Esophagus muscularis mucosa (tissue), 4 donors: ENCODE measurements around the gene MUC5B. TPM values are rescaled to one million over a fixed set of nuclear protein-coding genes. Genes with fewer than 3 reads are reported as not detected.

Experiments used
- DNase-seq: peaks from one replicate; pipeline ENCODE4 v3.0.0-alpha.2; 2017; ENCODE audit errors: extremely low spot score
- H3K27ac ChIP-seq, 4 donors: fragments of 200-600 bp; sonication (generic); replicated peaks in 1 of 4; 1 replicate in 3 of 4; 2 replicates in 1 of 4; pipeline ENCODE4 v1.5.1; 2016 to 2019; ENCODE audit warnings: mild to moderate bottlenecking in 1 of 4
- H3K27me3 ChIP-seq, 4 donors: fragments of 200-600 bp; sonication (generic); one replicate each; pipeline versions ENCODE4 v1.5.1 to v1.6.0; 2016 to 2019
- H3K36me3 ChIP-seq, 4 donors: fragments of 200-600 bp; sonication (generic); one replicate each; pipeline ENCODE4 v1.5.1; 2016 to 2019
- H3K4me1 ChIP-seq, 4 donors: fragments of 200-600 bp; sonication (generic); one replicate each; pipeline ENCODE4 v1.5.1; 2016 to 2019
- H3K4me3 ChIP-seq, 4 donors: fragments of 200-600 bp; sonication (generic); 1 replicate in 2 of 4; 2 replicates in 2 of 4; pipeline ENCODE4 v1.5.1; 2016 to 2019; ENCODE audit warnings: mild to moderate bottlenecking in 4 of 4, moderate library complexity in 1 of 4
- H3K9me3 ChIP-seq, 4 donors: fragments of 200-600 bp; sonication (generic); 1 replicate in 3 of 4; 2 replicates in 1 of 4; pipeline ENCODE4 v1.5.1; 2016 to 2019
- EP300 ChIP-seq: sonication (generic); formaldehyde crosslinking; IDR thresholded peaks from one replicate; pipeline ENCODE4 v1.6.1; 2017; ENCODE audit warnings: antibody characterized with exemption
- POLR2A ChIP-seq: fragments of 450-650 bp; IDR thresholded peaks from one replicate; pipeline ENCODE4 v1.6.1; 2017; ENCODE audit warnings: antibody characterized with exemption, moderate library complexity, mild to moderate bottlenecking, low read depth
- POLR2AphosphoS5 ChIP-seq, 2 donors: sonication (generic); formaldehyde crosslinking; IDR thresholded peaks; one replicate each; pipeline ENCODE4 v1.6.1; 2017; ENCODE audit warnings: antibody characterized with exemption in 2 of 2
- WGBS: methylation state at CpG from one replicate; pipeline ENCODE4 v1.1.5; 2018; 5-methylcytosine and 5-hydroxymethylcytosine counted together
- intact Hi-C: fragments of 100-400 bp; cut with DNase I; formaldehyde crosslinking; loops from one replicate; pipeline ENCODE4 v1.15.1; 2023
- total RNA-seq, 4 donors: library from RNA; depleted of rRNA; stranded (reverse); fragments of >200 nt; gene quantifications; one replicate each; pipeline versions ENCODE4 v1.1.0 to v1.2.1, GENCODE V29; 2016
- TF ChIP-seq, protein P1 (sequence below), 3 experiments: fragments of 200-600 bp in 2 of 3; fragments of 450-650 bp in 1 of 3; sonication (generic) in 2 of 3; IDR thresholded peaks; one replicate each; pipeline ENCODE4 v1.5.1; 2017 to 2019; ENCODE audit warnings: antibody characterized with exemption in 3 of 3, mild to moderate bottlenecking in 2 of 3, moderate library complexity in 1 of 3

Gene MUC5B
- total RNA-seq, 4 donors from 2014 or later, result under 0.01 to 0.45 (median 0.06) TPM; not detected in 1

DNA sequence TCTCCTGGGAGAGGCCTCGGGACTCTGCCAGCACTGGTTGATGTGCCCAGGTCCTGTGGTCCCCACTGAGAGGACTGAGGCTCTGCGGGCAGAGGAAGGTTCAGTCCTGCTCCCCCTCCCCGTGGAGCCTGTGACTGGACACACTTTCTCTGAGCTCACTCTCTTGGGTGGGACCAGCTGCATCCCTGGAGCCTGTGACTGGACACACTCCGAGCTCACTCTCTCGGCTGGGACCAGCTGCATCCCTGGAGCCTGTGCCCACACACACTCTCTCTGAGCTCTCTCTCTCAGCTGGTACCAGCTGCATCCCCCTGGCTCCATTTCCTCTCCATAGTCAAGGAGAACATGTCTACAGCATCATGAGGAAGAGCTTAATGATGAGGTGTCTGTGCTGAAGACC, 47.1 kb downstream of the MUC5B start:
- Histone ChIP-seq H3K36me3 (peaks cover 0 to 32% (median 18%) of the 10 kb centered on the region in 4 donors), H3K4me1 (peaks cover 0 to 5% (median 0%) of the 10 kb centered on the region in 4 donors), H3K9me3 (no peaks in the 10 kb centered on the region), H3K4me3 (no peak overlapping the region), H3K27me3 (no peaks in the 10 kb centered on the region), H3K27ac (no peak overlapping the region)
- TF ChIP-seq POLR2AphosphoS5 (IDR thresholded peaks at IDR 0.05) (no peak), POLR2A (no peak)
- no peak for DNase-seq
- intact Hi-C loops, result loop anchor here (10.0 kb wide), 2 partner anchors 65 to 115 kb away; partner anchors contain the start of gene BRSK2
- 85% methylated on average over 2 of the region's 5 CpGs for WGBS

DNA sequence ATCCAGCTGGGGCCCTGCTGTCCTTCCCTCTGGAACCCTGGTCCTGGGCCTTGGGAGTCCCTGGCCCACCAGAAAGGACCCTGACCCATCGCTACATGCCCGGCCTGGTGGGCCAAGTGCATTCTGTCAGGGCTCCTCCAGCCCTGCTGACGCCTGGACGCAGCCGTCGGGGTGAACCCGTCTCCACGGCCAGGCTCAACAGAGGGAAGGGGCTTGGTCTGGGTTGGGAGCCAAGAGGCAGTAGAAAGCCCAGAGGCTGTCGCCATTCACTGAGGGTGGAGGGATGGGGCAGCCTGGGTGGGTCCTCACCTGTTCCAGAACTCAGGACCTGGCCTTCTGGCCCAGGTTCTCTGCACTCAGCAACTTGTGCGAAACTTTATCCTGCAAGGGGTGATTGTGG, 47.6 kb downstream of the MUC5B start:
- WGBS, result 100% methylated on average over 1 of the region's 10 CpGs
- H3K27ac ChIP-seq, result no peak overlapping the region
- peaks cover 0 to 5% (median 0%) of the 10 kb centered on the region in 4 donors for H3K4me1 ChIP-seq
- no peaks in the 10 kb centered on the region for H3K27me3 ChIP-seq
- H3K9me3 ChIP-seq, result no peaks in the 10 kb centered on the region
- intact Hi-C loops, result no loop called here
- DNase-seq, result no peak
- no peak overlapping the region for H3K4me3 ChIP-seq
- peaks cover 0 to 37% (median 23%) of the 10 kb centered on the region in 4 donors for H3K36me3 ChIP-seq
- TF ChIP-seq EP300, result no peak
- TF ChIP-seq POLR2A, result no peak
- TF ChIP-seq POLR2AphosphoS5 (IDR thresholded peaks at IDR 0.05), result no peak
- TF ChIP-seq, protein P1, sequence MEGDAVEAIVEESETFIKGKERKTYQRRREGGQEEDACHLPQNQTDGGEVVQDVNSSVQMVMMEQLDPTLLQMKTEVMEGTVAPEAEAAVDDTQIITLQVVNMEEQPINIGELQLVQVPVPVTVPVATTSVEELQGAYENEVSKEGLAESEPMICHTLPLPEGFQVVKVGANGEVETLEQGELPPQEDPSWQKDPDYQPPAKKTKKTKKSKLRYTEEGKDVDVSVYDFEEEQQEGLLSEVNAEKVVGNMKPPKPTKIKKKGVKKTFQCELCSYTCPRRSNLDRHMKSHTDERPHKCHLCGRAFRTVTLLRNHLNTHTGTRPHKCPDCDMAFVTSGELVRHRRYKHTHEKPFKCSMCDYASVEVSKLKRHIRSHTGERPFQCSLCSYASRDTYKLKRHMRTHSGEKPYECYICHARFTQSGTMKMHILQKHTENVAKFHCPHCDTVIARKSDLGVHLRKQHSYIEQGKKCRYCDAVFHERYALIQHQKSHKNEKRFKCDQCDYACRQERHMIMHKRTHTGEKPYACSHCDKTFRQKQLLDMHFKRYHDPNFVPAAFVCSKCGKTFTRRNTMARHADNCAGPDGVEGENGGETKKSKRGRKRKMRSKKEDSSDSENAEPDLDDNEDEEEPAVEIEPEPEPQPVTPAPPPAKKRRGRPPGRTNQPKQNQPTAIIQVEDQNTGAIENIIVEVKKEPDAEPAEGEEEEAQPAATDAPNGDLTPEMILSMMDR (IDR thresholded peaks at IDR 0.05), result no peak

DNA sequence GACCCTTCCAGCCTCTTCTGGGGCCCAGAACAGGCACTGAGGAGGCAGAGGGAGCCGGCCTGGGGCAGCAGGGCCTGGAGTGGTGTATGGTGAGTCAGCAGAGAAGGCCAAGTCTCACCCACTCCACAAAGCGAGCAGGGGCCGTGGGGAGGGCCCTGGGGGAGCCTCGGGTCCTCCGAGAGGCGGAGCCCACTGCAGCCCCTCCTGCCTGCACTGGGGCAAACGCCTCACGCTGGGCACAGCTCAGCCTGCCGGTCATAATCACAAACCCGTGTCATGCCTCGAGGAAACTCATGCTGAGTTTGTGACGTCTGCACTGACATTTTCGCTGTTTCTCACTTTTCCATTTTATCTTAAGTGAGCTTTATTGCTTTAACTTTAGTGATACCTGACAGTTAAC, 48.1 kb downstream of the MUC5B start:
- Histone ChIP-seq H3K27me3 (no peaks in the 10 kb centered on the region), H3K27ac (no peak overlapping the region), H3K4me1 (peaks cover 0 to 6% (median 2%) of the 10 kb centered on the region in 4 donors), H3K9me3 (no peaks in the 10 kb centered on the region), H3K4me3 (no peak overlapping the region), H3K36me3 (peaks cover 0 to 42% (median 28%) of the 10 kb centered on the region in 4 donors)
- 80% methylated on average over 13 of the region's 13 CpGs for WGBS
- TF ChIP-seq, protein P1 (IDR thresholded peaks at IDR 0.05), result no peak
- no peak for TF ChIP-seq POLR2A
- no peak for DNase-seq
- intact Hi-C loops, result no loop called here

DNA sequence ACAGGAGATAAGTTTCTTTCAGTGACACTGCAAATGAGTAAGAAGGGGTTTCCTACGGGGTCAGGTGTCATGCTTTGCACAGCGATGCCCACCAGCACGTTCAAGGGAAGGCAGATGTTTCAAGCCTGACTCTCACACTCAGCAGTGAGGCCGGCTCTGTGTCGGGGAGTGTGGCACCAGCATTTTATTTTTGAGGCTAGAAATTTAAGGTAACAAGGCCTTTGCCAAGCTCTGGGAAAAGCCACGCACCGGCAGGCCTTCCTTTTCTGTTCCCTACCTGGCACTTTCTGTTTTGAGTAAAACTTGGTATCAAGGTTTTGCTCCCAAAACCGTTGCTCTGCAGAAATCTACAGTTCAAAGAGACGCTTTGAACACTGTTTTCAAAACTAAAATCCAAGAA, 48.5 kb downstream of the MUC5B start:
- Histone ChIP-seq H3K27ac (no peak overlapping the region), H3K27me3 (no peaks in the 10 kb centered on the region), H3K9me3 (no peaks in the 10 kb centered on the region), H3K4me3 (no peak overlapping the region), H3K36me3 (peaks cover 3 to 46% (median 33%) of the 10 kb centered on the region in 4 donors), H3K4me1 (peaks cover 0 to 10% (median 6%) of the 10 kb centered on the region in 4 donors)
- intact Hi-C loops, result no loop called here
- TF ChIP-seq POLR2AphosphoS5 (IDR thresholded peaks at IDR 0.05), result no peak
- no peak for TF ChIP-seq EP300
- no peak for TF ChIP-seq POLR2A
- TF ChIP-seq, protein P1 (IDR thresholded peaks at IDR 0.05), result no peak
- 93% methylated on average over 7 of the region's 9 CpGs for WGBS
- DNase-seq, result no peak

DNA sequence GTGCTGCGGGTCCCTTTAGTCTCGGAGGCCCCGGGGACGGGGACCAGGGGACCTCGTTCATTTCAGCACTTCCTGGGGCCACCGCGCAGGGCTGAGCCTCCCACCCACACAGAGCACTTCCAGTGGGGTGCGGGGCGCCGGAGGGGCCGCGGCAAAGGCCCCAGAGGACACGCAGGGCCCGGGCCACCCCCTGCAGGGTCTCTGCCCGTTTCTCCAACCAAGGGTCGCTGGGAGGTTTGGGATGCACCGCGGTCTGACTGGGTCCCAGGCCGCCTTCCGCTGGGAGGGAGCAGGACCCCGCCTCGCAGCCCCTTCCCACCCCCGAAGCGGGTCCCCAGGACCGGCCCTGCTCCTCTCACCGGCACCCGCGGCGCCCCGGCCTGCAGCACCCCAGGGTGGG, 49.1 kb downstream of the MUC5B start:
- 80% methylated on average over 4 of the region's 30 CpGs for WGBS
- DNase-seq, result no peak
- Histone ChIP-seq H3K27me3 (no peaks in the 10 kb centered on the region), H3K4me1 (peaks cover 4 to 15% (median 11%) of the 10 kb centered on the region in 4 donors), H3K4me3 (no peak overlapping the region), H3K9me3 (no peaks in the 10 kb centered on the region), H3K27ac (no peak overlapping the region), H3K36me3 (peaks cover 8 to 51% (median 38%) of the 10 kb centered on the region in 4 donors)
- no peak for TF ChIP-seq POLR2AphosphoS5 (IDR thresholded peaks at IDR 0.05)
- TF ChIP-seq EP300, result no peak
- TF ChIP-seq, protein P1 (IDR thresholded peaks at IDR 0.05), result no peak
- no peak for TF ChIP-seq POLR2A
- intact Hi-C loops, result no loop called here
